Measurements from ENCODE around the gene STARD9. TPM values are rescaled to one million over a fixed set of nuclear protein-coding genes. Genes with fewer than 3 reads are reported as not detected.

The STARD9 gene
- total and polyA plus RNA-seq, 2 experiments from 2014 or later: 2.0 to 5.5 TPM

DNA sequence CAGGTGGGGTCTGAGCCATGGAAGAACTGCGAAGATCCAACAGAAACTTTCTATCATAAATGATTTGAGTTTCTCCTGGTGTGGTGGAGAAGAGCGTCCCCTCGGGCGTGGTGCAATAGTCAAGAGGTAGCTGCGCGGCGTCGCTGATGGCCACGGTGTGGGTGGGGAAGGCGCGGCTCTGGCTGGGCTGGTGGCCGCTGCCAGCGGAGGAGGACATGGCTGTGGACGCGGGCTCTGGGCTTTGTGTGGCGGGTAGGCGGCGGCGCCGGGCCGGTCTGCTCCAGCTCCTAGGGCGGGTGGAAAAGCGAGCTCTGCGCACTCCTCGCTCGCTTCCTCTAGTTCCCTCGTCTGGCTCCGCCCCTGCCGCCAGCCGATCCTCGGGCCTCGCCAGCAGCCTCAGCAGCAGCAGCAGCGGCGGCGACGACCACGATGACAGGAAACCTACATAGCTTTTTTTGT lies 5.9 kb downstream of the STARD9 start:
- Histone ChIP-seq H3K4me1 (ENCODE audit: low read depth) (peaks cover 19% of the 10 kb centered on the region), H3K27ac (no peak overlapping the region), H3K36me3 (no peaks in the 10 kb centered on the region), H3K4me3 (peak overlapping the region; percentile 25), H3K27me3 (peaks cover 46% of the 10 kb centered on the region), H3K9me3 (ENCODE audit: low read depth) (no peaks in the 10 kb centered on the region)
- TF ChIP-seq, protein P1, sequence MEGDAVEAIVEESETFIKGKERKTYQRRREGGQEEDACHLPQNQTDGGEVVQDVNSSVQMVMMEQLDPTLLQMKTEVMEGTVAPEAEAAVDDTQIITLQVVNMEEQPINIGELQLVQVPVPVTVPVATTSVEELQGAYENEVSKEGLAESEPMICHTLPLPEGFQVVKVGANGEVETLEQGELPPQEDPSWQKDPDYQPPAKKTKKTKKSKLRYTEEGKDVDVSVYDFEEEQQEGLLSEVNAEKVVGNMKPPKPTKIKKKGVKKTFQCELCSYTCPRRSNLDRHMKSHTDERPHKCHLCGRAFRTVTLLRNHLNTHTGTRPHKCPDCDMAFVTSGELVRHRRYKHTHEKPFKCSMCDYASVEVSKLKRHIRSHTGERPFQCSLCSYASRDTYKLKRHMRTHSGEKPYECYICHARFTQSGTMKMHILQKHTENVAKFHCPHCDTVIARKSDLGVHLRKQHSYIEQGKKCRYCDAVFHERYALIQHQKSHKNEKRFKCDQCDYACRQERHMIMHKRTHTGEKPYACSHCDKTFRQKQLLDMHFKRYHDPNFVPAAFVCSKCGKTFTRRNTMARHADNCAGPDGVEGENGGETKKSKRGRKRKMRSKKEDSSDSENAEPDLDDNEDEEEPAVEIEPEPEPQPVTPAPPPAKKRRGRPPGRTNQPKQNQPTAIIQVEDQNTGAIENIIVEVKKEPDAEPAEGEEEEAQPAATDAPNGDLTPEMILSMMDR (IDR thresholded peaks at IDR 0.05; ENCODE audit: low read depth, low read length): no peak
- peak; percentile 76 to 92 for DNase-seq (ENCODE audit: low read depth in 1 of 2, low spot score in 1 of 2)

DNA sequence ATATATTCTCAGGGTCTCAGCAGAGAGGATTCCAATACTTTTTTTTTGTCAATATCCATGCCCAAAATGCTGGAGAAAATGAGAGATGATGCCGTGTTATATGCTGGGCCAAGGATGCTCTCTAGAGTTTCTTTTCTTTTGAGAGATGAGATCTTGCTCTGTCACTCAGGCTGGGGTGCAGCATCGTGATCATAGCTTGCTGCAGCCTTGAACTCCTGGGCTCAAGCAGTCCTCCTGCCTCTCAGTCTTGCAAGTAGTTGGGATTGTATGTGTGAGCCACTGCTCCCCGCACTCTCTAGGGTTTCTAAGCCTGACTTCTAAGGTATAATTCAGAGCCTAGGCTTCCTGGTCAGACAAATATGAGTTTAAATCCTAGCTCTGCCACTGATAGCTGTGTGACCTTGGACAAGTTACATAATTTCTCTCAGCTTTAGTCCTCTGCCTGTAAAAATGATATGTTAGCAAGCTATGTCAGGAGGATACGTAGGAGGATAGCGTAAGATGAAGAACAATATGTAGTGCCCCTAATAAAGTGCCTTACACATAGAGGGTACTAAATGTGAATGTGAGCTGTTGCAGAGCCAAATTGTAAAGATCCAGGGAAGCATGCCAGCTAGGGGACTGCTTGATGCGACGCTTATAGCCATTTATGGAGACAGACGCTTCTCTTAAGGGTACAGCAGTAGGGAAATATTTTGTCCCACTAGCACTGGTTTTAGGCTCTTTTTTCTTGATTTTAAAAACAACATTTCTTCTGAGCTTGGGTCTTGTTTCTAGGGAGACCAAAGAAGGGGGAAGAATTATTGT lies 7.4 kb downstream of the STARD9 start:
- peaks cover 40% of the 10 kb centered on the region for H3K27me3 ChIP-seq

DNA sequence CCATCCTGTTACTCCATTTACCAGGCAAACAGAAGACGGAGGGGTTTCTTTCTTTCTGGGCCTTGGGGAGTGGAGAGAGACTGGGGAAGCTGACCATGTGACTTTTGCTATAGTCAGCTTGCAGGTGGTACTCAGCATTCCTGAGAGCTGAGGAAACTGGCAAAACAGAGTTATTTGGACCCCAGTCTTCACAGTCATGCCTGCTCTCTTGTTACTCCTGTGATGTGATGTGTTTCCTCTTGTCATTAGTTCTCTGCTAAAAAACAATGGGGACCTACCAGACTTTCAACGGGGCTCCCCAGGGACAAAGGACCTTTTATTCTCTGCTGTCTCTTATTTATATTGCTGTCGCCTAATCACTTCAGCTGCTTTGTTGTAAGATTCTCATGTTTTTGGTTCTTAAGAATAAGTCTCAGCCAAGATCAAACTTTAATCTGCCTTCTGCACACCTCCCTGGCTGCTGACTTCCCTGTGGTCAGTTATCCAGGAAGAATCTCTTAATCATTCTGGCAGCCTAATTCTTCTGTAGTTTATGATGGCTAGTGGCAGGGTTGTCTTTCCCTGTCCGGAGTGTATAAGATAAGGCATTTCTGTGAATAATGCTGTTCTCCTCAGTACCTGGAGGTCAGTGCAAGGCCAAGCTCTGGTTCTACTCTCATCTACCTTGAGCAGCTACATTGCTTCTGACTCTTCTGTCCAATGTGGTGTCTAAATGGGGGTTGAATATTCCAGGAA lies 8.8 kb downstream of the STARD9 start:
- no peaks in the 10 kb centered on the region for H3K36me3 ChIP-seq
- no peak overlapping the region for H3K27ac ChIP-seq
- H3K4me3 ChIP-seq: no peak overlapping the region
- peak in 1 of 2 donors; percentile 25 for DNase-seq (ENCODE audit: low read depth in 1 of 2, low spot score in 1 of 2)
- no peaks in the 10 kb centered on the region for H3K9me3 ChIP-seq (ENCODE audit: low read depth)
- TF ChIP-seq, protein P1 (IDR thresholded peaks at IDR 0.05; ENCODE audit: low read depth, low read length): no peak
- peaks cover 27% of the 10 kb centered on the region for H3K27me3 ChIP-seq
- peaks cover 14% of the 10 kb centered on the region for H3K4me1 ChIP-seq (ENCODE audit: low read depth)

More for the DNA sequence above, 7.4 kb downstream of the STARD9 start:
- Histone ChIP-seq H3K4me1 (ENCODE audit: low read depth) (peaks cover 14% of the 10 kb centered on the region), H3K27ac (no peak overlapping the region), H3K9me3 (ENCODE audit: low read depth) (no peaks in the 10 kb centered on the region), H3K4me3 (no peak overlapping the region), H3K36me3 (no peaks in the 10 kb centered on the region)
- DNase-seq (ENCODE audit: low read depth in 1 of 2, low spot score in 1 of 2): no peak
- TF ChIP-seq, protein P1 (IDR thresholded peaks at IDR 0.05; ENCODE audit: low read depth, low read length): no peak

DNA sequence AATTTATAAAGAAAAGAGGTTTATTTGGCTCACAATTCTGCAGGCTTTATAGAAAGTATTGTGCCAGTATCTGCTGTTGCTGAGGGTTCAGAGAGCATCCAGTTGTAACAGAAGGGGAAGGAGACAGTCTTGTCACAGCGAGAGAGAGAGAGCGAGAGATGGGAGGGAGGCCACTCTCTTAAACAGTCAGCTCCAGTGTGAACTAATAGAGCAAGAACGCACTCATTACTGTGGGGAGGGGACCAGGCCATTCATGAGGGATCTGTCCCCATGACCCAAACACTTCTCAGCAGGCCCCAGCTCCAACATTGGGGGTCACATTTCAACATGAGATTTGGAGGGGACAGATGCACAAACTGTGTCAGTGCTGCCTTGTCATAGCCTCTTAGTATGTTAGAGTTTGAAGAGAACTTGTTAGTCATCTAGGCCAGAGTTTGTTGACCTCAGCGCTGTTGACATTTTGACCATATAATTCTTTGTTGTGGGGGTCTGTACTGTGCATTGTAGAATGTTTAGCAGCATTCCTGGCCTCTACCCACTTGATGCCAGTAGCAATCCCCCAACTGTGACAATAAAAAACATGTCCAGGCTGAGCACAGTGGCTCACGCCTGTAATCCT lies 15.3 kb downstream of the STARD9 start:
- Histone ChIP-seq H3K4me3 (no peak overlapping the region), H3K27me3 (no peaks in the 10 kb centered on the region), H3K36me3 (no peaks in the 10 kb centered on the region), H3K27ac (no peak overlapping the region), H3K4me1 (ENCODE audit: low read depth) (no peaks in the 10 kb centered on the region), H3K9me3 (ENCODE audit: low read depth) (no peaks in the 10 kb centered on the region)
- no peak for DNase-seq (ENCODE audit: low read depth in 1 of 2, low spot score in 1 of 2)
- TF ChIP-seq, protein P1 (IDR thresholded peaks at IDR 0.05; ENCODE audit: low read depth, low read length): no peak

DNA sequence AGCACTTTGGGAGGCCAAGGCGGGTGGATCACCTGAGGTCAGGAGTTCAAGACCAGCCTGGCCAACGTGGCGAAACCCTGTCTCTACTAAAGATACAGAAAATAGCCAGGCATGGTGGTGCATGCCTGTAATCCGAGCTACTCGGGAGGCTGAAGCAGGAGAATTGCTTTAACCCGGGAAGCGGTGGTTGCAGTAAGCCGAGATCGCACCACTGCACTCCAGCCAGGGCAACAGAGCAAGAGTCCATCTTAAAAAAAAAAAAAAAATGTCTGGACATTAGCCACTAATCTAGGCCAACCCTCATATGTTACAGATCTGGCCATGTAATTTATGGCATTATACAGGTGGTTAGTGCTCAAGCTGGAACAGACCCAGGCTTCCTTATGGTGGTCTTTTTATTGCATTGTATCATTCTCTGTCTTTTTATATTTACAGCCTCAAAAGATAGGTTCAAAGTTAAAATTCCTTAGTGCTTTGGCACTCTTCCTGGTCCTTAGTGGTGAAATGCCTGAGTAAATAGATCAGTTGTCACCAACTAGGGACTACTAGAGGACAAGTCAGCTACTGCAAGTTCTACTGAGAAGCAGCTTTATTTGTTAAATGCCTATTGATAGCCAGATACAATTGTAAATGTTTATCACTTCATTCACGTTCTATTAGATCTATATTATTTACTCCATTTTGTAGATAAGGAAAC lies 16.0 kb downstream of the STARD9 start:
- Histone ChIP-seq H3K27me3 (no peaks in the 10 kb centered on the region), H3K9me3 (ENCODE audit: low read depth) (no peaks in the 10 kb centered on the region), H3K4me3 (no peak overlapping the region), H3K4me1 (ENCODE audit: low read depth) (no peaks in the 10 kb centered on the region), H3K36me3 (no peaks in the 10 kb centered on the region), H3K27ac (no peak overlapping the region)
- TF ChIP-seq, protein P1 (IDR thresholded peaks at IDR 0.05; ENCODE audit: low read depth, low read length): peak; percentile 32
- DNase-seq (ENCODE audit: low read depth in 1 of 2, low spot score in 1 of 2): peak in 1 of 2 donors; percentile 64
